Measurements from ENCODE around the gene ZIM2.

The ZIM2 gene

DNA sequence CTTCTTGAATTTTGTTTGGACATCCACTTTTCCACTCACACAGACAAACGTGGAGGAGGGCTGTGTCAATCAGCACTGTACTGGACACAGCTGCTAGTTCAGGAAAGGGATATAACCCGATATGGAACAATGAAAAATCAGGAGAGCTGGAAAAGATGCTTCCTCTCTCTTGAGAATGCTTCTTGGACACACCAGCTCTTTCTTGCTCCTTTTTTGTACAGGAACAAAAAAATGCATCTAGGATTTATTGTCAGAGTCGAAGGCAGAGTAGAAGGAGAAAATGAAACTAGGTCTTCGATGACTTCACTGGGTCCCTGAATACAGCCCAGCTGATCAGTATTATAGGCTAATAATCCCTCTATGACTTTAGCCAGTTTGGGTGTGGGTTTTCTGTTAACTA is 62.2 kb downstream of the ZIM2 start:
- no peak for DNase-seq

DNA sequence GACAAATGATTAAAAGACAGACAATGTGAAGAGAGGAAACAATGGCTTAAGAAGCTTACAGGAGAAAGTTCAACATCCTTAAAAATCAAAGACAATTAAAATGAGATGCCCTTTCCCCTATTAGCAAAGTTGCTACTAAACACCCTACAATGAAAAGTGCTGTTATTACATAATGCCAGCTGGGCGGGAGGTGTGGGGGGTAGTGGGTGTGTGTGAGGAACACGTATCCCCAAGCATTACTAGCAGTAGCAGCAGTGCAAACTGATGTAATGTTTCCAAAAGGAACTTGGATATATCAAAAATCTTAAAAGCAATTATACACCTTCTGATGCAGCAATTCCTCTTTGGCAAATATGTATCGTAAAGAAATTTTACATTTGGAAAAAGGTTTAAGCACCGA is 70.9 kb downstream of the ZIM2 start:
- DNase-seq: no peak

DNA sequence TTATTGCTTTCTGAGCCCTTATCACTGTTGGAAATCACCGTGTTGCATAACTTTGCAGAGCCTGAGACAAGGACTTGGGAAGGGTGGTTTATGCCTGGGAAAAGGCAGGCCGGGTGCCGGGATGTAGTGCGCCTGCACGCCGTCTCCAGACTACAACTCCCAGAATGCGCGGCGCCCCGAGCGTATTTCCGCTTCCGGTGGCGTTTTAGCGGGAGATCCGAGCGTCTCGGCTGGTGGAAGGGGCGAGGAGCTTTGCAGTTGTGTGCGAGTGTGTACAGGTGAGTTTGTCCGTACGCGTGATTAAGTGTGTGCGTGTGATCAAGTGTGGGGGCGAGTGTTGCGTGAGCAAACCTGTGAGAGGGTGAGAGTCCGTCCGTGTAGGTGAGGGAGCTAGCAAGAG is 75.4 kb downstream of the ZIM2 start:
- DNase-seq: no peak

DNA sequence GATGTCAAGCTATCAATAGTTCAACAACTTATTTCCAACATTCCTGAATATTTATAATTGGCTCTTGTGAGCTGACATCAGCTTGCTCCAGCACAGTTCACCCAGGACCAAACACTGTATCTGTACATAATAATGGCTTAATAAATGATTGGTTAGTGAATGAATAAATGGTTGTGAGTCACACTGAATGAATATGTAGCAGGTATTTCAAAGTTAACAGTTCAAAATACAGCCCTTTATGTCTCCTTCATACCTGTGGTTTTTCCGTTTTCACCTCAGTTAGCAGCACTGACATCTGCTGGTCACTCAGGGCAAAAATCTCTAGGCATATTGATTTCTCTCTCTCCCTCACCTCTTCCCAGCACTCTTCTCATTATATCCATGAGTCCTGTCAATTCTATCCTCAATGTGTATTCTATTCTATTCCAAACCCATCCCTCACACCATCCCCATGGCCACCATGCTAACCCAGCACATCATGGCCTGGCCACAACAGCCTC is 76.3 kb downstream of the ZIM2 start:
- DNase-seq: no peak

DNA sequence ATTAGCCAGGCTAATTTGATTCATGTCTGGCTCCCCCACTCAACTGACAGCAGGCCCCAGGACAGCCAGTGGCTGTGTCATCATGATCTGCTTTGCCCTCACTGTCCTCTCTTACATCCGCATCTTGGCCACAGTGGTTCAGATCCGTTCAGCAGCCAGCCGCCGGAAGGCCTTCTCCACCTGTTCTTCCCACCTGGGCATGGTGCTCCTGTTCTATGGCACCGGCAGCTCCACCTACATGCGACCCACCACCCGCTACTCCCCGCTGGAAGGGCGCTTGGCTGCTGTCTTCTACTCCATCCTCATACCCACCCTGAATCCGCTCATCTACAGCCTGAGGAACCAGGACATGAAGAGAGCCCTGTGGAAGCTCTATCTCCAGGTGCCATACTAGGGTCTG is 79.7 kb downstream of the ZIM2 start:
- DNase-seq: no peak

DNA sequence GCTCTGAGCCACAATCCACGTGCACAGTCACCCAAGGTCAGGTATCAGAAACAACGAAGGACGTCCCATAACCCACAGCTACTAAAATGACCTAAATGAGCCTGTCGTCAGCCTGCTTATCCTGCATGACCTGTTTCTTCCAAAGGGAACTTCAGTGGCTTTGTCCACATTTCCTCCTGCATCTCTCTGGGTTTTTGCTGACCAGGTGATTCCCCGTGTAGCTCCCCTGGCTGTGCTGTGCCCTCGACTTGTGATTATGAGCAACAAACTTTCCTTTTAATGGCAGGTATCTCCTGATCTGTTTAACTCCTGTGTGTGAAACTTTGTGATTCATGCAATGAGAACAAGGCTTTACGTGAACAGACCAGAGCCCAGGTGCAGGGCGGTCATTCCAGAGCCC is 81.0 kb downstream of the ZIM2 start:
- no peak for DNase-seq

DNA sequence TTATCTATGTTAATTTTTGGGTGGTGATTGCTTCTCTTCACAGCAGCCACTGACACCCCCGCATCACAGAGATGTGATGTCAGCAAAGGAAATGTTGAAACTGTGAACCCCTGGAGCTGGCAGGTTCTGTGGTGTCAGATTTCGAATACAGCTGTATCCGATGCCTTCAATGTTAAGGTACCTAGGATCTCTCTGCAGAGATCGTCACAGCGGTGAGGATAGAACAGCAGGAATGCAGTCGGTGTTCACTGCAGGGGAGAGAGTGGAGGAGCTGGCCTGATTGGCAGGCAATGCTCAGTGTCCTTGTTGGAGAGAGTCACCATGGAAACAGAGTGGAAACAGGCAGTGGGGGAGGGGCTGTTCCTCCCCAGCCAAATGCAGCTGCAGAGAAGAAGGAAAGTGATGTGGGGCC is 89.4 kb downstream of the ZIM2 start:
- DNase-seq: no peak

DNA sequence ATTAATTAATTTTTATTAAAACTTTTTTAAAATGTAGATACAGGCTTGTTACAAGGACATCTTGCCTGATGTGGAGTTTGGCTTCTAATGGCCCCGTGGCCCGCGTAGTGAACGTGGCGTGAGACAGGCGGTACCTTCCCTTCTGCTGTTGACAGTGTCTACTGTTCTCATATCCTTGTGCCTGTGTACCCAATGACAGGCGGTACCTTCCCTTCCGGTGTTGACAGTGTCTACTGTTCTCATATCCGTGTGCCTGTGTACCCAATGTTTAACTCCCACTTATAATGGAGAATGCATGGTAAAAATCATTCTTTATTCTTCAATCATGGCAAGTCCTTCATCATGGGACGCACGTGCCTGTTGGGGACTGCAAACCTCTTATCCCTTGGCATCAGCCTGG is 89.9 kb downstream of the ZIM2 start:
- DNase-seq: no peak

DNA sequence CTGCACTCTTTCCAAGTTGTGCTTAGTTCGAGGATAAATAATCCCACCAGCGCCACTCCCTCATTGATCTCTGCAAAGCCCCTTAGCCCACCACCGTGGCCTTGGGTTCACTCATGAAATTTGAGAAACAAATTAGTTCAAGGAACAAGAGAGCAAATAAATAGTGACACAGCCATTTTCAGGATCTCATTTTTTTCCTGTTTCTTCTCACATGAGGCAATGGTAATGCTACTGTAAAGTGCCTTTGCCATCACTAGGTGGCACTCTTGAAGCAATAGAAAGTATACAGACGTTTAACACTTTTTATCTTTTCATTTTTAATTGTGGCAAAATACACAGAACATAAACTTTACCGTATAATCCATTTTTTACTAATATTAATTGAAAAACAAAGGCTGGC is 92.1 kb downstream of the ZIM2 start:
- no peak for DNase-seq

DNA sequence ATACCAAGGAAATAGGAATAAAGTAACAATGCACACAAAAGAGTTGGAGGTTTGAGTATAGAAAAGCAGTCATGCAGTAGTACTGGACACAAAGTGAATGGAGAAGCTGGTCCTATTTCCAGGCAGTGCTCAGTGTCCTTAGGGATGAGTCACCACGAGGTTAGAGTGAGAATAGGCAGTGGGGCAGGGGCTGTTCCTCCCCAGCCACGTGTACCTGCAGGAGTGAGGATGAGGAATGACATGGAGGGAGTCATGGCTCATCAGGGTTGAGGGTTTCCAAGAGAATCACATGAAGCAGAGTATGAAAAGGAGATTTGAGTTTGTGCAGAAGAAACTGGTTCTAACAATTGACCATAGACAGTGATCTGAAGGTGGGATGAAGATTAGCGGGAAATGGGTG is 94.2 kb downstream of the ZIM2 start:
- DNase-seq: no peak

DNA sequence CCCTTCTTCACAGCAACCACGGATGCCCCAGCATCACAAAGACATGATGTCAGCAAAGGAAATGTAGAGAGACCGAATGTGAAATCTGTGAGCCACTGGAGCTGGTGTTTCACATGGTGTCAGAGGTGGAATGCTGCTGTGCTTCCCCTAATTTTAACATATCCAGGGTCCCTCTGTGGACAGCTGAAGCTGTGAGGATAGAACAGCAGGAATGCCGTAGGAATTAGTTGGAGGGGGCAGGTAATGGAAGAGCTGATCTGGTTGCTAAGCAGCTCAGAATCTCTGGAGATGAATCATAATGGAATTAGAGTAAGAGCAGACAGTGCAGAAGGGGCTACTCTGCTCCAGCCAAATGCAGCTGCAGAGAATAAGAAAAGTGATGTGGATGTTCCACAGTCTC is 100.0 kb downstream of the ZIM2 start:
- no peak for DNase-seq

DNA sequence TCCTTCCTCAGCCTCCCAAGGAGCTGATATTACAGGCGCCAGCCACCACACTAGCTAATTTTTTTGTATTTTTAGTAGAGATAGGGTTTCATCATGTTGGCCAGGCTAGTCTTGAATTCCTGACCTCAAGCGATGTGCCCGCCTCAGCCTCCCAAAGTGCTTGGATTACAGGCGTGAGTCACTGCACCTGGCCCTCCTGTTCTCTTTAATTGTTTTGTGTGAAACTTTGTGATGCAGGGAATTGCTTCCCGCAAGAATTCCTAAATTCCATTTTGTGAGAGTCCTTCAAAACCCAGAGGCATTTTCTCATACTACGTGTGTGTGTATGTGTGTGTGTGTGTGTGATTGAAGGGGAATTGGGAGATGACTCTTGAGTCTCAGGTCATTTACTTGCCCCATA is 104.0 kb downstream of the ZIM2 start:
- no peak for DNase-seq

DNA sequence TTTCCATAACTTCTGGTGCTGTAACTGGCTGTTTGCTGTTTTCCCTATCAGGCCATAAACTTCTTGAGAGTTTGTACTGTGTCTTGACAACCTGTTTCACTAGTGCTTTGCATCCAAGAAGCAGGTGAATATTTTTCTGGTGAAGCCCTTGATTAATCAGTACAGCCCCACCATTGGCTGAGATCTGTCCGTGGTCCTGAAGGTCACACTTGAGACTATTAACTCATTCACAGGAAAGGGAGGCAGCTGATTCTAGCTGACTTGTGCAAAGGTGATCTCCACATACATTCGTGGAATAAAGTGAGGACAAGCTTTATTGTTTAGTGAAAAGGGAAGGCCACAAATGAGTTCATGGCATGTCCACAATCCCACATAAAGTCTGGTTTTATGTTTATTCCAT is 107.5 kb downstream of the ZIM2 start:
- DNase-seq: no peak

DNA sequence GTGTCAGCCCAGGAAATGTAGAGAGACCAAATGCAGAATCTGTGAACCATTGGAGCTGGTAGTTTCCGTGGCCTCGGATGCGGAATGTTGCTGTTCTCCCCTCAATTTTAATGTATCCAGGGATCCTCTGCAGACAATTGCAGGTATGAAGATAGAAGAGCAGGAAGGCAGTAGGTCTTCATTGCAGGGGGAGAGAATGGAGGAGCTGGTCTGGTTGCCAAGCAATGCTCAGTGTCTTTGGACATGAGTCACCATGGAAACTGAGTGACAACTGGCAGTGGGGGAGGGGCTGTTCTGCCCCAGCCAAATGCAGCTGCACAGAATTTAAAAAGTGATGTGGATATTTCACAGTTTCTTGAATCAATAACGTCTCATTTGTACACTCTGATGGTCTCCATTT is 112.8 kb downstream of the ZIM2 start:
- DNase-seq: no peak

DNA sequence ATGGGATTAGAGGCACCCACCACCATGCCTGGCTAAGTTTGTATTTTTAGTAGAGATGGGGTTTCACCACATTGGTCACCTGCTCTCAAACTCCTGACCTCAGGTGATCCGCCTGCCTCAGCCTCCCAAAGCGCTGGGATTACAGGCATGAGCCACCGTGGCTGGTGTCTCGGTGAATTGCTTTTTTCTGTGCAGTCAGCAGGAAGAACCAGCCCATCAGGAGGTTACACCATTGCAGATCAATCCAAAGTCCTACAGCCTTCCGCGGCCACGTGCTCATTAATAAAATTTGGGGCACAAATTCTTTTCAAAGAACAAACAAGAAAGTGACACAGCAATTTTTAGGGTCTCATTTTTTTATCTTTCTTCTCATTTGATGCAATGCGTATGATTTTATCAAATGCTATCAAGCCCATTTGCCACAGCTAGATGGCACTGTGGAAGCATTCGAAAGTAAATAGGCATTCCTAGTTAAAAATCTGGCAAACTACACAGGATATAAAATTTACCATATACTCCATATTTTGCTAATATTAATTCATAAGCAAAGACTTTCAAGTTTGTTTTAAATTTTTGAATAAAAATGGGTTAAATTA is 114.6 kb downstream of the ZIM2 start:
- no peak for DNase-seq
